Measurements from ENCODE around the gene TENM4.

The TENM4 gene

DNA sequence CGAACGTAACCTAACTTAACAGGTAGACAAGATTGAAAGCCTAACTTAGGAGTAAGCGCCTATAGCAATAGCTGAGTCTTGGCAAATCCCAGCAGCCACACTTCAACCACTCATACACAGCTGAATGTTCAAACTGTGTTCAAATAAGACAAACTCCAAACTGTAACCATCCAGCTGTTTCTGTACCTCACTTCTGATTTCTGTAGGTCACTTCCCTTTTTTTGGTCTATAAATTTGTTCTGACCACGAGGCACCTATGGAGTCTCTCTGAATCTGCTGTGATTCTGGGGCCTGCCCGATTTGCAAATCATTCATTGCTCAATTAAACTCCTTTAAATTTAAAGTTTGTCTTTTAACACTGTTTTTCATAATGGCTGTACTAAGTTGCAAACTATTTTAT is 8.2 kb upstream of the TENM4 start:
- no peak for DNase-seq (ENCODE audit: low read depth in 2 of 2)

DNA sequence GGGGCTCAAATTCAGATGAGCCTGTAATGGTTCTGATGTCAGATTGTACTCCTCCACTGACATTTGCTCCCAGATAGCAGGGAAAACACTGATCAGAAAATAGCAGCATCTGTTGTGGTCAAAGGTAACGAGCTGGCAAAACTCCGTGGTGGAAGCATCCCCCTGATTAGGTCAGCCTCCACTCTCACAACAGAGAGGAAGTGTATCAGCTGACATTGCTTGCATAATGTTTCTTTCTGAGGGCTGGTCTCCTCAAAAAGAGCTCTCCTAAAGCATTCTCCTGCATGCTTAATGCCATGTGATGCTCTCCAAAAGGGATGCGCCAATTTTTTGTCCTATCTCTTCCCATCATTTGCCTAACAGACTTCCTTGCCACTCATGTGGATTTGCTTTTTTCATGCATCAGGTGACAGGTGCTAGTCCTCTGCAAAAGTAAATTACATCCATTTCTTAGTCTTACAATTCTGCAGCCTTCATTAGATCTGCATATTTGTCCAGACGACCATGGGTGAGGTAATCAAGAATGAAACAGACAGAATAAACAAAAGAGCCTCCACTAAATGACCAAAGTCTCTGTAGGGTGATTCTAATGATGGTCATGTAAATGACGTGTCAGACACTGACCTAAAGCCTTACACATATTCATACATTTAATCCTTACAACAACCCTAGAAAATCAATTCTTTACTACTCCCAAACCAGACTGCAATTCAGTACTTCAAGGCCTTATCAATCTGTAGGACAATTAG is 6.4 kb upstream of the TENM4 start:
- DNase-seq (ENCODE audit: low read depth in 2 of 2) = no peak

DNA sequence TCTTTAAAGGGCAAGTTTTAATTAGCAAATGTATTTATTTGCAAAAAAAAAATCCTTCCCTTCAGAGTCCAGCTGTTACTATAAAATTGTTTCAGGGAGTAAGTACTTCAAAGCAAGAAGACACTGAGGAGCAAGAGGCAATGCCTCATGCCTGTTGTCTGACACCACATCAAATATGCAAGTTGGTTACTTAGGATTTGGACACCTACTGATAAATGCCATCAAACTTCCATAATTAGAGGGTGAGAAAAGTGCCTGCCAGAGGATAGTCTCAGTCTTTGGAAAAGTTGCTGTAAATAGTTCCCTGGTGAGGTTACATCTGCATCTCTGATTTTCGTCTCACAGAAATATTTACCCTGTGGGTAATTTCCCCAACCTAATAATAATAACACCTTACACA is 4.1 kb upstream of the TENM4 start:
- no peak for DNase-seq (ENCODE audit: low read depth in 2 of 2)

DNA sequence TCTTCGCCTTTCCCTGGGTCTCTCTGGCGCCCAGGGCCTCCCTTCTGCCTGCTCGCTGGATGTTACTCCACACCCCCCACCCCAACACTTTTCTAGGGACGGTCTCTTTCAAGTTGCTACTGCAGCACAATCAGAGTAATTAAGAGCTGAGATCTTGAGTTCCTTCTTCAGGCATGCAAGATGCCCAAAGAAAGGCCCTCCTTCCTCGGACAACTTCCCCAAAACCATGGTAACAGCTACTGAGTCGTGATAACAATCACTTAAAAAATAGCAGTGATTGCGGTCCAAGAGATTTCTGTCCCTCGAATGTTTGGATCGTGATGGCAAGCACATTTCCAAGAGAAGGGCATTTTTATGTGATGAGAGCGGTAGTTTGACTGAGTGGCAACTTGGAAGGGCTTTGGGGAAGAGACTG is 638 bp upstream of the TENM4 start:
- no peak for DNase-seq (ENCODE audit: low read depth in 2 of 2)

DNA sequence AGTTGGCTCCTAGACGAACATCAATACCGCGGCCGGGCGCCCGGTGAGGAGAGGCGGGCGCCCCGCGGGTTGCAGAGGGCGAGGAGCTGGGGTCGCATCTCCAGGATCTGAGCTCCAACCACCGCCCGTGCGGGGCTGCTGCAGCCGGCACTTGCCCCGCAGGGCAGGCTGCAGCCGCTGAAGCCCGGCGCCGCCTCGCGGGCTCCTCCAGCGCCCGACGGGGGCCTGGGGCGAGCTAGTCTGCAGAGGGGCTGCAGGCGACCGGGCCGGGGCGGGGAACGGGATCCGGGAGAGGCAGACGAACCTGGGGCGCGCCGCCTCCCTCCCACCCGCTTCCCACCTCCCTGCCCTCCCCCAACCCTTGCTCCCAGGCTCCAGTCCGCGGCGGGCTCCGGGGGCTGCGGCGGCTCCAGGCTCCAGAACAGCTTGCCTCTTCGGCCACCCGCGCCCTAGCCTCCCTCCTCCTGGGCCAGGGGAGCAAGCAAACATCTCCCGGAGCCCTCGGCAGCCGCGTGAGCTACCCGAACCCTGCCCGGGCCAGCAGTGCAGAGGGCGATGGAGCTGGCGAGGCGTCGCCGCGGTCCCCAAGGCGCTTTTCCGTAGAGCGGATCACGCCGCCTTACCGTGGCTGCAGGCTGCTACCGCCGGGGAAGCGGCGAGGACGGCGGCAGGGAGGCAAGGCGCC is 802 bp downstream of the TENM4 start:
- DNase-seq (ENCODE audit: low read depth in 2 of 2) = no peak

DNA sequence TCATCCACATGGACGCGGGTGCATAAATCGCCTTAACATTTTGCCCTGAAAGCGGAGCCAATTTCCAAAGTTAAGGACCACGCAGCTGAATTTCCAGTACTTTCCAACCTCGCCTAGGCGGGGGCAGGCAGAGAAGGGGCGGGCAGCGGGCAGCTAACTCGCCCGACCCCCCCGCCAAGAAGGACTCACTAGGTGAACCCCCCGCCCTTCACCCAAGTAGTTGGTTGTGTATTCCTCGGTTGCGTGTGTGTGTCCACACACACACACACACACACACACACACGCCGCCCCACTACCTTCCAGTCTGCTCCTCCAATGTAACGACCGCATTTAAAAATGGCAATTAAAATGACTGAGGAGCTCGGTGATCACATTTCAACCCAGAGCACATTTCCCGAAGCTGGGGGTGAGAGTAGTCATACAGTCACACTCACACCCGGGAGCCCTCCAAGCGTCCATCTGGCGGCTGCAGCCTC is 1.4 kb downstream of the TENM4 start:
- DNase-seq (ENCODE audit: low read depth in 2 of 2) = no peak

DNA sequence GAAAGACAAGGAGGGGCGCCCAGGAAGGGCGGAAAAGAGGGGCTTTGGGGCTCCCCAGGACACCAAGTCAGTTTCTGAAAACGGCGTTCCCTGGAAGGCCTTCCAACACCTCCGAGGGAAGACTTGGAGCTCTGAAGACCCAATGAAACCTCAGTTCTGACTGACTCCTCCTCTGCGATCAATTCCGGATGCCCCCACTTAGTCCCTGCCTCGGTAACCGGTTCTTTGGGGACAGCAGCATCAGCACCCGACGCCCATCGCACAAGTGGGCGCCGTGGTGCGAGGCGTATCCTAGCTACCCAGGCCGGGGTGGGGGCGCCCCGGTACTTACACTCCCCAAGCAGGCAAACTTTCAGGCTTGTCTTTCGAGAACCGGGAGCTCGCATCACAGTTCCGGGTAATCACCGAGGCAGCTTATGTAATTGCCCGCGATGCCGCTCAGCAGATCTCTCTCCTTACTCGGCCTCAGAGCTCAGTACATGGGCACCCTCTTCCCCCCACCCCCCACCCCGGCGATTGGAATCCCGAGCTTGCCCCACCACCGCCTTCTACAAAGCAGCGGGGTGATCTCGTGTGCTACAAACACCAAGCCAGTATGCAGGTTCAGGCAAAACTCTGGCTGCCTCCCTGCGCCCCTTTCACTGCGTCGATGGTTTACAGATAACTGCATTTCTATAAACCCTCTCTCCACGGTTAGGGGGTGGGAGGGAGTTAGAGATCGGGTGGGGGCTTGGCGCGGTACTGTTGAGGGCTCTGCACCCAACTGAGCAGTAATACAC is 2.0 kb downstream of the TENM4 start:
- DNase-seq (ENCODE audit: low read depth in 2 of 2) = no peak

DNA sequence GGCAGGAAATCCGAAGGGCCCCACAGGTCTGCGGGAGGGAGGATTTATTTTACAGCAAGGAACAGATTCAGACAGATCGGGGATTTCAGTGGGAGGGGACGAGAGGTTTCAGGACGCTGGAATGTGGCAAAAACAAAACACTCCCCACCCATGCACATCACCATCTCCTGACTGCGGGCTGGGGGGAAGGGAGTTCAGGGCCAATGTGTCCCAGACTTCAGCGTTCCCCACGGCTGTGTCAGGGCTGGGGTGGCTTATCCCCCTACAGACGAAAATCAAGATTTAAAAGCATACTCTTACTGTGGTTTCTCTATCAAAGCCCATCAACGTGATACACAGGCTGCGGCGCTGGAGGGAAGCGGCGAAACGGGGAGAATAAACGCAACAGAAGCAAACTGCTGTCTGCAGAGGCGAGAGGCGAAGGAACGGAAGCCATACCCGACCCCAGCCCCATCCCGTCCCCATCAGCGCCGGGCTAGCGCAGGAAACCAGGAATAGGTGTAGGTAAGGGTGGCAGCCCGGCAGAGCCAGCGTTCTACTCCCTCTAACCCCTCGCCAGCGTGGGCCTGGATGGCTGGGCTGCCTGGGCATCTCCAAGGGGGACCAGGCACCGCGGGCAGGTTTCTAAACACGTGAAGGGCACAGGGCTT is 2.7 kb downstream of the TENM4 start:
- DNase-seq (ENCODE audit: low read depth in 2 of 2) = no peak

DNA sequence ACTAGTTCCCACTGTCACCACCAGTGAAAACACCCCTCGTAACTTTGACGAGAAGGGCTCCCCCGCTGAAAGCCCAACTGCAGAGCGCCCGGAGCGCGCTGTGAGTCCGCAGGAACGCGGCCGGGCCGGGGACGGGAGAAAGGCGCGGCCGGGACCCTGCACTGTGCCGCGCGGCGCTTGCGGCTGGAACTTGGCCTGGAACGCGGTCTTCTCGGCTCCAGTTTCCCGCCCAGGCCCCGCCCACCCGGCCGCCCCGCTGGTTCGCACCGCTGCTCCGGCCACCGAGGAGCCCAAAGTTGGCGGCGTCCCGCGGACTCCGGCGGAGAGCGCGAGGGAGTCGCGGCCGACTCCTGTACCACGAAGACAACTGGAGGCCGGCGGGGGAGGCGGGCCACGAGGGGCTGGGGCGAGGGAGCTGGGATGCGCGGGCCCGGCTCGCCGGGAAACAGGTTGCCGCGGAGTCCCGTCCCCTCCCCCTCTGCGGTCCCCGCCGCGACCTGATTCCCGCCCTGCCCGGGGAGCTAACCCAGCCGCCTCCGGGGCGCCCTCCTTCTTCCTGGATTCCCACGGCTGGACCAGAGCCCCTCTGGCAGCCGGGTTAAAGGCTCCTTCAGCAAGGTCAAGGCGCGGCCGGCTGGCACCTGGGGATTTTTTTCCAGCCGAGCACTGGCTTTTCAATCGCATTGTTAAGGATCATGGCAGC is 3.4 kb downstream of the TENM4 start:
- no peak for DNase-seq (ENCODE audit: low read depth in 2 of 2)

DNA sequence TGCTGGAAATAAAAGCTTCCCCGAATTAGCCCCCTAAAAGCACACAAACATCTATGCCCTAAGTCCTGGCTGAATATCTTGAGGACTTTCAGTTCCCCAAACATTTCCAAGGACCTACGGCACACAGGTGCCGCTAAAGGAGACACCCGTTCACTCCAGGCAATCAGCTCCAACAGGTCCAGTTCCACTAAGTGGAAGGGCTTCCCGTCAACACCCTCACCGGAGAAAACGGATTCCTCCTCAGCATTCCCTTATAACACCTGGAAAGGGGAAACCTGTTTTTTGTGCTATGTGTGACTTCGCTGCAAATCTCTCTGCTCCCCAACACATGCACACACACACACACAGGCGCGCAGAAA is 3.9 kb downstream of the TENM4 start:
- DNase-seq (ENCODE audit: low read depth in 2 of 2) = no peak

DNA sequence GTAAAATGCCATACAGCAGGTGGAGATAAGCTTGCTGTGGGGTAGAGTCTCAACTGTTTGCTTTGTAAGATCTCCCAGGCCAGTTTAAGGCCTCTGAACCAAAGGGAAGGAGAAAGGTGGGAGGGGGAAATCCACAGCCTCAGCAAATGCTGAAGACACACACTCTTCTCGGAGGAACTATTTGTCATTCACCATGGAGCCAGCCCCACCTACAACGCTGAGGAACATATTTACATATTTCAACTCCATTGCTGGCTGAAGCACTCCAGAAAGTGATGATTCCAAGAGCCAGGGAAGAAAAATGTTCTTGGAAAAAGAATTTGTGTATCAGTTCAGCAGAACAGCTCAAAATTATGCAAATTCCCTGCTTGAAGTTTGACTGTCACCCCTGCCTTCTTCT is 6.5 kb downstream of the TENM4 start:
- no peak for DNase-seq (ENCODE audit: low read depth in 2 of 2)

DNA sequence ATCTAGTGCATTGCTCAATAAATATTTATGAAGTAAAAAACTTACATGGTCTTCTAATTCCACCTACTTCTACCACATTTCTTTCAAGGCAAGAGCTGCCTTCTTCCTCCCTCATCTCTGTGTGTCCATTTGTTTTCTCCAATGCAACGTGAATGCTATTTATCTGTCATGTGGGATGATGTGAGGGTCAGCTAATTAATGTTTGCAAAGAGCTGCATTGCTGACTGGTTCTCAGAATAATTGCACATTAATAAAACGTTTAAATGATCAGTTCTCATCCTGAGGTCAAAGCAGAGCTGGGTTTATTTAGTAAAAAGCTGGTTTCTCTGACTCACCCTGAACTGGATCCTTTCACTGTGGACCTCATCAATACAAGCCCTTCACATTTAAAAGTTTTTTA is 8.7 kb downstream of the TENM4 start:
- no peak for DNase-seq (ENCODE audit: low read depth in 2 of 2)

DNA sequence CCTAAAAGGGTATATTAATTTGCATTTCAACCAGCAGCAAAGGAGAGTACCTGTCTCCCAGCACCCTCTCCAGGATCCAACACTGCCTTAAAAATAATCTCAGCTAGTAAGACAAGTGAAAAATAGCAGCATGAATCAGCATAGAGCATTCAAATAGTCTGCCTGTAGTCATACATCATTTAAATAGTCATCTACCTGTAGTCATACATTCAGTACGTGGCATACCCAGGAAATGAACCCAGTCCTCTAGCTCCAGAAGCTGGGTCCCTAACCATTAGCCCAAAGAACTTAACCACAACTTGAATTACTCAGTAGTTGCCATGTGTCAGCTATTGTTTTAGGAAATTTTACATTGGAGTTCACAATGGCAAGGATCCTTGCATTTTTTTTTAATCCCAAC is 9.3 kb downstream of the TENM4 start:
- DNase-seq (ENCODE audit: low read depth in 2 of 2) = no peak

DNA sequence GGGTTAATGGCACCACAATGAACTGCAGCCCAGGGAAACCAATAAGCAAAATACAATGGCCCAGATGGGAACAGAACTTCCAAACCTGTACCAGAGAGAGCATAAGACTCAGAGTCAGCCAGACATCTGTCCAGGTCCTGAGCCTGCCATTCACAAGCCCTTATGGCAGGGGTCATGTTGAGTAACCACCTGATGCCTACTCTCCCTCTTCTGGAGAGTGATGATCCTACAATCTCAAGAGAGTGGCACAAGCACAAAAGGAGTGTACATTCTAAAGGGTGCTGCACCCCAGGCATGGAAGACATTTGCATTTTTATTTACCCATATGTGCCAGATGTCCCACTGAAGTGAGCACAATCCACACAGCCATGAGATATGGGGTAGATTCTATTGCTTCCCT is 10.6 kb downstream of the TENM4 start:
- no peak for DNase-seq (ENCODE audit: low read depth in 2 of 2)

DNA sequence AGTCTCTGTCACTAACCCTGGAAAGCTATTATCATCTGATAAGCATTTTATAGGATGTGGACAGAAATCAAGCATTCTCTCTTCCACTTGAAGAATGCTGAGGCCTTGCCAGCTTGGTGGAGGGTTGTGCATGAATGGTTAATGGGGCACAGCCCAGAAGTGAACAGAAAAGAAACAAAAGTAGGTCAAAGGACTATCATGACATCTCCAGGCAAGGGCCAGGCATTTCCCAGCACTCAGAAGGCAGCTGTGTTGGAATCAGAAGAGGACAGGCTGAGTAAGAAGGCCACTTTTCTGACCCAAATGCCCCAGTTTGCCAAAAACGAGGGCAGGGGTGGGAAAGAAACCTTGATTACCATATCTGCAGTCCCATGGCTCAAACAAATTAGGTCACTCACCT is 12.4 kb downstream of the TENM4 start:
- no peak for DNase-seq (ENCODE audit: low read depth in 2 of 2)

DNA sequence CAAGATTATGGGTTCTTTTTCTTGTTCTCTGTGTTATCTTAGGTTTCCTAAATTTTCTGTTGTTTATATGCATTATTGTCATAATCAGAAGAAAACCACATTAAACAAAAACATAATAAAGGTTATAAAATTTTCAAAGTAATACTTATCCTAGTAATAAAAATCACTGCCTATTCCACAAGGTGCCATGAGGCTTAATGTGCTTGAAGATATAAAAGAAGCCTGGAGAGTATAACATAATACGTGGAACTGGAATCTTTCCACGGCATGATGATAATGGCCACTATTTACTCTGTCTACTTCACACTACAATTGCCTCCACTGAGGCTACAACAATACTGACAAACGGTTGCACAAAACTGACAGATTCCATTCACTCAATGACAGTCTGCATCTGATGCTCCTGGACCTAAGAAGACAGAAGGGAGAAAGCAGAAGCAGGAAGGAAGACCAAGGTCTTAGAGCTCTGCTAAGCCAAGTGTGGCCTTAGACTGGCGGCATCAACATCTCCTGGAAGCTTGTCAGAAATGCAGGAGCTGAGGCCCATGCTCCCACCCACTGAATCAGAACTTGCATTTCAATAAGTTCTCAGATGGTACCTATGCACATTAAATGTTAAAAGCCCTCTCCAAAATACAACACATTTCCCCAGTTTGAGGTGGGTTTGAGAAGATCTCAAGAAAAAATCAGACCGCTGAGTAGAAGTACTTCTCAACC is 13.1 kb downstream of the TENM4 start:
- no peak for DNase-seq (ENCODE audit: low read depth in 2 of 2)

DNA sequence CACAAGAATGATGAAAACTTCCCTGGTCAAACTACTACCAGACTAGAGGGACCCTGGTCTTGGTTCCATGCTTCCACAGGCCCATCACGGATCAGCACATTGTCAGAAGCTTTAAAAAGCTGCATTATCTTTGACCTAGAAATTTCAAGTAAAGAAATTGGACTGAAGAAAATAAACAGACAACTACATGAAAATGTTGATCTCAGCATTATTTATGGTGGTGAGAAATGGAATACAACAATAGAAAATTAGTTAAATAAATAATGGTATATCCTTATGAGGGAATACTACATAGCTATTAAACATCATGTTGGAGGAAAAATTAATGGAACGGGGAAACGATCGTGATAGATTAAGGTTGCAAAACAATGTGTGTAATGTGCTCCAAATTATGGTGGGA is 13.7 kb downstream of the TENM4 start:
- no peak for DNase-seq (ENCODE audit: low read depth in 2 of 2)

DNA sequence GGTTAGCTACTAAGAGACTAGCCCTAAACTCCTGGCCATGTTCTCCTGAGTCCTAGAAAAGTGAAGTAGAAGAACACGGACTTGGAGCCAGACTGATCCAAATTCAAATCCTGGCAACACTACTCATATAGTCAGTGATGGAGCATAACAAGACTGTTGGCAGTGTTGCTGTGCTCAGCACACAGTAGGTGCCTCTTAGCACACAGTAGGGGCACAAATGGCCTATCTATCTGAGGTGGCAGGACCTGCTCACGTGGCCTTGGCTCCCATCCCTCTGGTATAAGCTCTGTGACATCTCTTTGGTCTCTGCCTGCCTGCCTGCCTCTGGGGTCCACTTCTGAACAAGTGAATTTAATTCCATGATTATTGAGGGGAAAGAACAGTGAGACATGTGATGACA is 15.4 kb downstream of the TENM4 start:
- DNase-seq (ENCODE audit: low read depth in 2 of 2) = no peak

DNA sequence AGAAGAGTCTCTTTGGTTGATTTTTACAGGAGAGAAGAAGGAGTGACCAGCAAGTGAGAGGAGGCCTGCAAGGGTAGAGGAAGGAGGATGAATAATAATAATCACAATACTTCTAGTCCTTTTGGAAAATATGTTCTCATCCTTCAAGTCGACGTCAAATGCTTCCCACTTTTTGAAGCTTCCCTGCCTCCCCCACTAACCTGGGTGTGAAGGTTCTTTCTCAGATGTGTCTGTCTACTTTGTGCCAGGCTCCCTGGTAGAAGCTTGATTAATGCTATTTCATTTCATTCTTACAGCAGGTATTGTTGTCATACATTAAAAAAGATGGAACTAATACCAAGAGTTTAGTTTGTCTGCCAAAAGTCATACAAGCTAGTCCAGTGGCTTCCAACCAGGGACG is 17.1 kb downstream of the TENM4 start:
- DNase-seq (ENCODE audit: low read depth in 2 of 2) = no peak

DNA sequence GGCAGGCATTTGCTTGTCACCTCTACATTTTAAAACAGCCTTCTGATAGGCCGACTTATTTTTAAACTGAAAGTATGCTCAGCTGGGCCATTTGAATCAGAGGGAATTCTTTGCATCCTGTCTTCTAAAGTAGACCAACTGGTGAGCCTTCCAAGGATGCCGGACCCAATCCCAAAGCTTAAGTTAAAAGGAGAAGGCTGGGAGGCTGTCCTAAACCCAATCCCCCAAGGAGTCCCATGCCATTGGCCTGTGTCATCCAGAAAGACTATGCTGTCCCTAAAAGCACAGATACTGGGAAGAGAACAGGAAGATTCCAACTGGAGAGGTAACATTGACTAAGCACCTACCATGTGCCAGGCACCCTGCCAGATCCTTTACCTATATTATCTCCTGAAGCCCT is 18.0 kb downstream of the TENM4 start:
- no peak for DNase-seq (ENCODE audit: low read depth in 2 of 2)

DNA sequence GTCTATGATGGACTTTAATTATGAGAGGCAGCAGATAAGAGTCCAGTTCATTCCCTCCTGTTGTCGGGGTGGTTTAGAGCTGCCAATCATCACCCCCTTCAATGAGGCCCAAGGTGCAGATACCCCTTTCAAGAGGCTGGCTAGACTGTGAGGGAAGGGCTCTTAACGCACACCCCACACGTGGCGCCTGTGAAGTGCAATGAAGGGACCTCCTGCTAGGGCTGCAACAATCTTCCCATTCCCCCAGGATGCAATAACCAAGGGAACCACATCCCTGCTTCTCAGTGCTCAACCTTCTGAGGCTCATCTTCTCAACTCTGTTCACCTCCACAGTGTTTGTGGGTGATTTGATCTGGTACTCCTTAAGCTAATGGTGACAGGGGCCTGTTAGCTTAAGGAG is 19.0 kb downstream of the TENM4 start:
- no peak for DNase-seq (ENCODE audit: low read depth in 2 of 2)

Data from stimulated activated CD8-positive, alpha-beta memory T cell treated with anti-CD3 and anti-CD28 coated beads, Interleukin-7, amount 100 ng/mL, for 4 hours (primary cell).